IMR-90 (cell line): ENCODE measurements around the gene PARP1. TPM values are rescaled to one million over a fixed set of nuclear protein-coding genes. Genes with fewer than 3 reads are reported as not detected.

Source experiments
- ATAC-seq: fragments of 200-7000 bp; cut with Tn5 transposase; 2 replicates; pipeline ENCODE4 v1.9.1; 2020; ENCODE audit warnings: low read depth, mild to moderate bottlenecking, moderate library complexity
- BruUV-seq: library from RNA; stranded (reverse); fragments of 400-500 nt; replicated peaks from 2 replicates; lab custom pipeline; 2021; lab: Mats Ljungman, UMichigan
- CTCF ChIA-PET: fragments of 300-600 bp; formaldehyde crosslinking; extraction: SDS; loops from one replicate; lab custom pipeline; 2021; ENCODE audit warnings: antibody characterized with exemption; lab: Yijun Ruan, JAX
- POLR2A ChIA-PET: fragments of 300-600 bp; sonication (Branson Sonifier 250); formaldehyde crosslinking; loops from one replicate; lab custom pipeline; 2022; ENCODE audit warnings: antibody characterized with exemption; ENCODE audit not compliant: unreplicated experiment; lab: Charles Lee
- DNase-seq: peaks from one replicate; pipeline ENCODE4 v3.0.0; 2013
- H2AFZ ChIP-seq: replicated peaks from 2 replicates; pipeline ENCODE3; 2013; ENCODE audit warnings: low read length, mild to moderate bottlenecking; ENCODE audit not compliant: poor library complexity
- H2AK5ac ChIP-seq: 2 replicates; pipeline ENCODE4 v1.6.1; 2013; ENCODE audit warnings: low read depth, low read length, inconsistent platforms
- H2AK9ac ChIP-seq: replicated peaks from 2 replicates; pipeline ENCODE3; 2013; ENCODE audit warnings: mild to moderate bottlenecking, low read depth, low read length, moderate library complexity; ENCODE audit not compliant: poor library complexity
- H2BK120ac ChIP-seq: 2 replicates; pipeline ENCODE4 v1.6.1; 2013; ENCODE audit warnings: low read depth, low read length, inconsistent platforms
- H2BK15ac ChIP-seq: 3 replicates; pipeline ENCODE4 v1.6.1; 2013; ENCODE audit warnings: low read depth, low read length, inconsistent platforms
- H2BK20ac ChIP-seq: 2 replicates; pipeline ENCODE4 v1.6.1; 2013; ENCODE audit warnings: low read depth, mild to moderate bottlenecking, inconsistent platforms, low read length, moderate library complexity
- H2BK5ac ChIP-seq: 2 replicates; pipeline ENCODE4 v1.6.1; 2013; ENCODE audit warnings: mild to moderate bottlenecking, low read depth, low read length, inconsistent platforms; ENCODE audit not compliant: poor library complexity, severe bottlenecking
- H3K14ac ChIP-seq: replicated peaks from 2 replicates; pipeline ENCODE4 v1.6.1; 2013; ENCODE audit warnings: low read depth, low read length, inconsistent platforms
- H3K18ac ChIP-seq: 2 replicates; pipeline ENCODE4 v1.6.1; 2013; ENCODE audit warnings: low read depth, low read length, control low read depth
- H3K23ac ChIP-seq: 2 replicates; pipeline ENCODE4 v1.6.1; 2013; ENCODE audit warnings: low read depth, low read length, inconsistent platforms
- H3K27ac ChIP-seq: 2 replicates; pipeline ENCODE4 v1.5.1; 2013; ENCODE audit warnings: mild to moderate bottlenecking, control low read depth, low read length; ENCODE audit not compliant: insufficient read depth
- H3K27me3 ChIP-seq: 2 replicates; pipeline ENCODE4 v1.6.1; 2013; ENCODE audit warnings: low read length; ENCODE audit not compliant: control insufficient read depth, insufficient read depth
- H3K36me3 ChIP-seq: 2 replicates; pipeline ENCODE4 v1.6.1; 2013; ENCODE audit warnings: low read length, mixed read lengths; ENCODE audit not compliant: control insufficient read depth, insufficient read depth
- H3K4ac ChIP-seq: 2 replicates; pipeline ENCODE4 v1.6.1; 2013; ENCODE audit warnings: low read depth, low read length, inconsistent platforms
- H3K4me1 ChIP-seq: 2 replicates; pipeline ENCODE4 v1.6.1; 2013; ENCODE audit warnings: low read length, mixed read lengths; ENCODE audit not compliant: control insufficient read depth, insufficient read depth
- H3K4me2 ChIP-seq: 2 replicates; pipeline ENCODE4 v1.6.1; 2013; ENCODE audit warnings: low read depth, mild to moderate bottlenecking, control low read depth, low read length, moderate library complexity
- H3K4me3 ChIP-seq: 2 replicates; pipeline ENCODE4 v1.5.1; 2013; ENCODE audit warnings: low read depth, mild to moderate bottlenecking, control low read depth, low read length, moderate library complexity; ENCODE audit not compliant: insufficient read depth
- H3K56ac ChIP-seq: 2 replicates; pipeline ENCODE4 v1.6.1; 2013; ENCODE audit warnings: low read length, inconsistent platforms; ENCODE audit not compliant: insufficient read depth; ENCODE audit errors: extremely low read depth
- H3K79me1 ChIP-seq, 2 experiments: 2 replicates each; pipeline ENCODE4 v1.6.1; 2013; ENCODE audit warnings: low read length in 2 of 2, inconsistent platforms in 1 of 2, low read depth in 1 of 2
- H3K9ac ChIP-seq: 2 replicates; pipeline ENCODE4 v1.6.1; 2013; ENCODE audit warnings: low read depth, low read length, control low read depth
- H3K9me1 ChIP-seq: 2 replicates; pipeline ENCODE4 v1.6.1; 2013; ENCODE audit warnings: low read length, inconsistent platforms; ENCODE audit not compliant: insufficient read depth
- H3K9me3 ChIP-seq: 2 replicates; pipeline ENCODE4 v1.6.1; 2013; ENCODE audit warnings: low read length; ENCODE audit not compliant: control insufficient read depth, insufficient read depth
- H4K20me1 ChIP-seq: 2 replicates; pipeline ENCODE4 v1.6.1; 2013; ENCODE audit warnings: low read length, inconsistent platforms; ENCODE audit not compliant: insufficient read depth
- H4K5ac ChIP-seq: 2 replicates; pipeline ENCODE4 v1.6.1; 2013; ENCODE audit warnings: mild to moderate bottlenecking, low read depth, low read length, control low read depth
- H4K8ac ChIP-seq, 2 experiments: 2 replicates each; pipeline ENCODE4 v1.6.1; 2013; ENCODE audit warnings: low read depth in 2 of 2, low read length in 2 of 2, control low read depth in 1 of 2, inconsistent platforms in 1 of 2
- H4K91ac ChIP-seq: 2 replicates; pipeline ENCODE4 v1.6.1; 2013; ENCODE audit warnings: low read depth, low read length, inconsistent platforms; ENCODE audit not compliant: insufficient read depth
- BHLHE40 ChIP-seq: fragments of 150-350 bp; IDR thresholded peaks from 2 replicates; pipeline ENCODE4 v1.6.1; 2016; ENCODE audit warnings: mild to moderate bottlenecking, low read depth, low read length
- POLR2A ChIP-seq: IDR thresholded peaks from 2 replicates; pipeline ENCODE4 v1.6.1; 2012; ENCODE audit warnings: mild to moderate bottlenecking, low read depth, low read length
- RAD21 ChIP-seq: IDR thresholded peaks from 2 replicates; pipeline ENCODE4 v1.6.1; 2012; ENCODE audit warnings: low read length, improper control_type of control experiment
- RCOR1 ChIP-seq: IDR thresholded peaks from 2 replicates; pipeline ENCODE4 v1.6.1; 2012; ENCODE audit warnings: mild to moderate bottlenecking, low read length, improper control_type of control experiment; ENCODE audit not compliant: insufficient replicate concordance
- SMC3 ChIP-seq: fragments of 150-350 bp; IDR thresholded peaks from 2 replicates; pipeline ENCODE4 v1.6.1; 2016; ENCODE audit warnings: low read depth, mild to moderate bottlenecking, antibody characterized with exemption, low read length, moderate library complexity
- WGBS, 2 experiments: methylation state at CpG; one replicate each; pipeline versions ENCODE4 v1.1.5 to v1.1.7; 2013; ENCODE audit warnings: missing lambda C conversion rate in 2 of 2; ENCODE audit not compliant: insufficient read length in 1 of 2; ENCODE audit errors: extremely low coverage in 2 of 2; 5-methylcytosine and 5-hydroxymethylcytosine counted together
- dilution Hi-C: fragments of 300-500 bp; cut with HindIII; formaldehyde crosslinking; loops from one replicate; pipeline ENCODE4 v1.14.3; 2018; ENCODE audit warnings: low sequenced_read_pairs; ENCODE audit not compliant: unreplicated experiment
- in situ Hi-C: fragments of 300-500 bp; cut with MboI; formaldehyde crosslinking; loops from 3 replicates; pipeline ENCODE4 v1.14.3; 2019; ENCODE audit warnings: low sequenced_read_pairs, inconsistent platforms, mixed read lengths
- intact Hi-C: fragments of 100-400 bp; cut with micrococcal nuclease; formaldehyde crosslinking; loops from 2 replicates; pipeline ENCODE4 v1.10.0; 2022
- polyA plus RNA-seq, 3 experiments: library from polyadenylated mRNA; depleted of rRNA; stranded (reverse); fragments of >200 nt; gene quantifications; 2 replicates each; pipeline ENCODE4 v1.2.3, GENCODE V29; 2012; ENCODE audit warnings: low replicate concordance in 1 of 3
- total RNA-seq: library from RNA; depleted of rRNA; stranded (reverse); fragments of >200 nt; gene quantifications from 2 replicates; pipeline ENCODE4 v1.2.3, GENCODE V29; 2012
- TF ChIP-seq, protein P1 (sequence below): fragments of 150-350 bp; IDR thresholded peaks from 2 replicates; pipeline ENCODE4 v1.6.1; 2016; ENCODE audit warnings: low read depth, mild to moderate bottlenecking, low read length, moderate library complexity, borderline replicate concordance

Gene PARP1
- total and polyA plus RNA-seq, 2 of the 4 experiments (the other 2 are of a cell fraction) = 86.5 to 105 TPM

DNA sequence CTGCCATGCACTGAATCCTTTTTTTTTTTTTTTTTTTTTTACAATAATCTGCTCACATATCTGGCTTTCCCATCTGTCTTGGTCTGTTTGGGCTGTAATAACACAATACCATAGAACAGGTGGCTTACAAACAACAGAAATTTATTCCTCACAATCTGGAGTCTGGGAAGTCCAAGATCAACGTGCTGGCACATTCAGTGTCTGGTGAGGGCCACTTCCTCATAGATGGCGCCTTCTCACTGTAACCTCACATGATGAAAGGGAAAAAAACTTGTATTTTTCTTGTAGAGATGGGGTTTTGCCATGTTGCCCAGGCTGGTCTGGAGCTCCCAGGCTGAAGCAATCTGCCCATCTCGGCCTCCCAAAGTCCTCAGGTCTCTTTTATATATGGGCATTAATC, 13.0 kb upstream of the PARP1 start:
- intact Hi-C loops = no loop called here
- Histone ChIP-seq H4K5ac (no peak overlapping the region), H2BK5ac (no peak overlapping the region), H2BK120ac (no peak overlapping the region), H3K9me3 (no peaks in the 10 kb centered on the region), H3K4me1 (no peaks in the 10 kb centered on the region; the same call in 1 of the 2 replicates), H4K8ac (no peak overlapping the region), H4K91ac (no peak overlapping the region), H2AK9ac (no peak overlapping the region), H3K27me3 (peaks cover 18% of the 10 kb centered on the region), H3K79me1 (no peaks in the 10 kb centered on the region), H3K56ac (no peak overlapping the region), H3K9ac (no peak overlapping the region), H2BK20ac (no peak overlapping the region), H2AFZ (no peak overlapping the region), H3K36me3 (no peaks in the 10 kb centered on the region), H3K4me3 (no peak overlapping the region), H3K4me2 (no peak overlapping the region), H2BK15ac (no peak overlapping the region), H3K18ac (no peak overlapping the region), H2AK5ac (no peak overlapping the region), H3K23ac (no peak overlapping the region), H3K14ac (no peak overlapping the region), H3K4ac (no peak overlapping the region), H3K27ac (no peak overlapping the region), H3K9me1 (no peaks in the 10 kb centered on the region), H4K20me1 (no peaks in the 10 kb centered on the region)
- in situ Hi-C loops = no loop called here
- BruUV-seq = no TSS peak
- ChIA-PET CTCF (no interaction called here), POLR2A (no interaction called here)
- no peak for ATAC-seq
- dilution Hi-C loops = no loop called here
- no peak for DNase-seq
- no peak for TF ChIP-seq SMC3
- no peak for TF ChIP-seq RCOR1
- no peak for TF ChIP-seq RAD21
- no peak for TF ChIP-seq POLR2A
- no peak for TF ChIP-seq BHLHE40
- TF ChIP-seq, protein P1, sequence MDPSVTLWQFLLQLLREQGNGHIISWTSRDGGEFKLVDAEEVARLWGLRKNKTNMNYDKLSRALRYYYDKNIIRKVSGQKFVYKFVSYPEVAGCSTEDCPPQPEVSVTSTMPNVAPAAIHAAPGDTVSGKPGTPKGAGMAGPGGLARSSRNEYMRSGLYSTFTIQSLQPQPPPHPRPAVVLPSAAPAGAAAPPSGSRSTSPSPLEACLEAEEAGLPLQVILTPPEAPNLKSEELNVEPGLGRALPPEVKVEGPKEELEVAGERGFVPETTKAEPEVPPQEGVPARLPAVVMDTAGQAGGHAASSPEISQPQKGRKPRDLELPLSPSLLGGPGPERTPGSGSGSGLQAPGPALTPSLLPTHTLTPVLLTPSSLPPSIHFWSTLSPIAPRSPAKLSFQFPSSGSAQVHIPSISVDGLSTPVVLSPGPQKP = no peak
- WGBS, 2 experiments = no CpG with 5 or more reads among the region's 3 CpGs
